Measurements from ENCODE around the gene EEPD1. TPM values are rescaled to one million over a fixed set of nuclear protein-coding genes. Genes with fewer than 3 reads are reported as not detected.
A peak's percentile ranks its signal among the peaks of the same experiment; 100 is the strongest.

The EEPD1 gene
- polyA plus RNA-seq, 1 experiment, result 2.5 TPM

DNA sequence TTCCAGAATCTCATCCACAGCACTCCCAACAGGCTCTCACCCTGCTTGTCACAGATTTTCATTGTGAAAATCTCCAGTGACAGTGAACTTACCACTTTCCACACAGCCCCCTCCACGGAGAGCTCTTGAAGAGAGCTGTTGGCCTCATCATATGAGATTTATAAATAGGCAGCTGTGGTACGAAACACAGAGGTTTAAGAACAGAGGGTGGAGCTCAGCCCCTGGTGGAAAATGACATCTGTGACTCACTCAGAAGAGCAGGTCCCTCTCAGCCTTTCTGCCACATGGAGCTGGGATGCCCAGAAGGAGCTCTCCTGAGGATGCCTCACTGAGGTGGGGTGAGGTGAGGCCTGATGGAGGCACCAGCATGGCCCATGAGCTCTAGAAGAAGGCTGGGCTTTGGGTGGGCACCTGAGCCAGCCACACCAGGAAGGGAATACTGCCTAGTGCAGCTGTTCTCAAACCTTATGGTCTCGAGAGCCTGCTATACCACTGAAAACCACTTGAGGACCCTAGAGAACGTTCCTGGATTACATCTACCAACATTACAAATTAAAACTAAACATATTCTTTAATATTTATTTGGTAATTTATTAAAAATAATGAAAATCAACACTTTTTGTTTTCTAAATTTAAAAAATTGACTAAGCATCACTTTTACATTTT lies 25.8 kb upstream of the EEPD1 start:
- TF ChIP-seq, protein P1, sequence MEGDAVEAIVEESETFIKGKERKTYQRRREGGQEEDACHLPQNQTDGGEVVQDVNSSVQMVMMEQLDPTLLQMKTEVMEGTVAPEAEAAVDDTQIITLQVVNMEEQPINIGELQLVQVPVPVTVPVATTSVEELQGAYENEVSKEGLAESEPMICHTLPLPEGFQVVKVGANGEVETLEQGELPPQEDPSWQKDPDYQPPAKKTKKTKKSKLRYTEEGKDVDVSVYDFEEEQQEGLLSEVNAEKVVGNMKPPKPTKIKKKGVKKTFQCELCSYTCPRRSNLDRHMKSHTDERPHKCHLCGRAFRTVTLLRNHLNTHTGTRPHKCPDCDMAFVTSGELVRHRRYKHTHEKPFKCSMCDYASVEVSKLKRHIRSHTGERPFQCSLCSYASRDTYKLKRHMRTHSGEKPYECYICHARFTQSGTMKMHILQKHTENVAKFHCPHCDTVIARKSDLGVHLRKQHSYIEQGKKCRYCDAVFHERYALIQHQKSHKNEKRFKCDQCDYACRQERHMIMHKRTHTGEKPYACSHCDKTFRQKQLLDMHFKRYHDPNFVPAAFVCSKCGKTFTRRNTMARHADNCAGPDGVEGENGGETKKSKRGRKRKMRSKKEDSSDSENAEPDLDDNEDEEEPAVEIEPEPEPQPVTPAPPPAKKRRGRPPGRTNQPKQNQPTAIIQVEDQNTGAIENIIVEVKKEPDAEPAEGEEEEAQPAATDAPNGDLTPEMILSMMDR (IDR thresholded peaks at IDR 0.05; ENCODE audit: insufficient read depth, low read depth, low read length), result no peak
- no peak for DNase-seq (ENCODE audit: low read depth)
- Histone ChIP-seq H3K4me3 (ENCODE audit: low read depth, low read length) (no peak overlapping the region), H3K36me3 (ENCODE audit: control insufficient read depth, insufficient read depth, low read length) (no peaks in the 10 kb centered on the region), H3K27me3 (ENCODE audit: control insufficient read depth, insufficient read depth, low read length) (no peaks in the 10 kb centered on the region)
- ChIA-PET POLR2A (no interaction called here), CTCF (interaction anchor here (1.0 to 1.6 kb wide), 3 partner anchors 9 to 12 kb away, joined by 4 to 6 read pairs (median 5); no protein-coding TSS in a partner anchor)

- no peak overlapping the region; the same call in 1 of the 2 replicates for H3K4me3 ChIP-seq (ENCODE audit: low read depth, low read length)
- CTCF ChIA-PET, result interaction anchor here (0.7 to 1.2 kb wide), 16 partner anchors 9 to 440 kb away, joined by 3 to 10 read pairs (median 4); no protein-coding TSS in a partner anchor
Measured at GRCh38 chr7:36128448-36129047, 24.5 kb upstream of the EEPD1 start.

GRCh38 chr7:36129048-36129534 lies 24.0 kb upstream of the EEPD1 start:
- H3K27me3 ChIP-seq (ENCODE audit: control insufficient read depth, insufficient read depth, low read length), result no peaks in the 10 kb centered on the region
- POLR2A ChIA-PET, result no interaction called here
- TF ChIP-seq, protein P1 (IDR thresholded peaks at IDR 0.05; ENCODE audit: insufficient read depth, low read depth, low read length), result no peak
- DNase-seq (ENCODE audit: low read depth), result no peak
- no peaks in the 10 kb centered on the region for H3K36me3 ChIP-seq (ENCODE audit: control insufficient read depth, insufficient read depth, low read length)
- CTCF ChIA-PET, result interaction anchor here (0.7 to 1.2 kb wide), 16 partner anchors 9 to 440 kb away, joined by 3 to 10 read pairs (median 4); no protein-coding TSS in a partner anchor
- no peak overlapping the region for H3K4me3 ChIP-seq (ENCODE audit: low read depth, low read length)

More at GRCh38 chr7:36128448-36129047, 24.5 kb upstream of the EEPD1 start:
- POLR2A ChIA-PET, result no interaction called here
- Histone ChIP-seq H3K27me3 (ENCODE audit: control insufficient read depth, insufficient read depth, low read length) (no peaks in the 10 kb centered on the region), H3K36me3 (ENCODE audit: control insufficient read depth, insufficient read depth, low read length) (no peaks in the 10 kb centered on the region)
- peak; percentile 52 for DNase-seq (ENCODE audit: low read depth)
- TF ChIP-seq, protein P1 (IDR thresholded peaks at IDR 0.05; ENCODE audit: insufficient read depth, low read depth, low read length), result peak; percentile 65

- Histone ChIP-seq H3K27me3 (ENCODE audit: control insufficient read depth, insufficient read depth, low read length) (peaks cover under 1% of the 10 kb centered on the region; the same call in 1 of the 2 replicates), H3K36me3 (ENCODE audit: control insufficient read depth, insufficient read depth, low read length) (no peaks in the 10 kb centered on the region), H3K4me3 (ENCODE audit: low read depth, low read length) (no peak overlapping the region)
- CTCF ChIA-PET, result no interaction called here
- DNase-seq (ENCODE audit: low read depth), result no peak
- POLR2A ChIA-PET, result no interaction called here
- TF ChIP-seq, protein P1 (IDR thresholded peaks at IDR 0.05; ENCODE audit: insufficient read depth, low read depth, low read length), result no peak
Measured at GRCh38 chr7:36130236-36130945, 22.7 kb upstream of the EEPD1 start.

- peaks cover 3% of the 10 kb centered on the region; the same call in 1 of the 2 replicates for H3K27me3 ChIP-seq (ENCODE audit: control insufficient read depth, insufficient read depth, low read length)
- CTCF ChIA-PET, result interaction anchor here (1.7 kb wide), 1 partner anchor 10 kb away, joined by 3 read pairs; no protein-coding TSS in a partner anchor
- no peak overlapping the region for H3K4me3 ChIP-seq (ENCODE audit: low read depth, low read length)
- TF ChIP-seq, protein P1 (IDR thresholded peaks at IDR 0.05; ENCODE audit: insufficient read depth, low read depth, low read length), result no peak
- POLR2A ChIA-PET, result no interaction called here
- DNase-seq (ENCODE audit: low read depth), result no peak
- H3K36me3 ChIP-seq (ENCODE audit: control insufficient read depth, insufficient read depth, low read length), result no peaks in the 10 kb centered on the region
Measured at GRCh38 chr7:36131026-36131425, 22.0 kb upstream of the EEPD1 start.
